Thoracic aorta (tissue), 2 donors: ENCODE data around the gene SLC18B1. TPM values are rescaled to one million over a fixed set of nuclear protein-coding genes. Genes with fewer than 3 reads are reported as not detected.

ENCODE experiments used
- ATAC-seq: fragments of 150-250 bp; one replicate; pipeline ENCODE4 v1.8.0; 2017; ENCODE audit warnings: low read depth; ENCODE audit not compliant: insufficient number of reproducible peaks, low FRiP score
- DNase-seq: peaks from one replicate; pipeline ENCODE4 v3.0.0-alpha.2; 2020; ENCODE audit warnings: low spot score
- H3K27ac ChIP-seq, 2 donors: fragments of 200-600 bp; sonication (generic); 1 replicate in 1 of 2; 2 replicates in 1 of 2; pipeline ENCODE4 v1.5.1; 2016; ENCODE audit warnings: mild to moderate bottlenecking in 2 of 2, moderate library complexity in 2 of 2
- H3K27me3 ChIP-seq: fragments of 200-600 bp; sonication (generic); replicated peaks from 2 replicates; pipeline ENCODE4 v1.6.0; 2016; ENCODE audit warnings: mild to moderate bottlenecking; ENCODE audit not compliant: insufficient read depth
- H3K36me3 ChIP-seq: fragments of 200-600 bp; sonication (generic); one replicate; pipeline ENCODE4 v1.5.1; 2016
- H3K4me1 ChIP-seq, 2 donors: fragments of 200-600 bp; sonication (generic); 1 replicate in 1 of 2; 2 replicates in 1 of 2; pipeline versions ENCODE4 v1.5.1 to v1.6.0; 2016; ENCODE audit warnings: low read depth in 2 of 2, mild to moderate bottlenecking in 1 of 2; ENCODE audit not compliant: control insufficient read depth in 1 of 2
- H3K4me3 ChIP-seq: fragments of 200-600 bp; sonication (generic); 2 replicates; pipeline ENCODE4 v1.5.1; 2016; ENCODE audit warnings: mild to moderate bottlenecking
- H3K9me3 ChIP-seq: fragments of 200-600 bp; sonication (generic); 2 replicates; pipeline ENCODE4 v1.5.1; 2016
- total RNA-seq, 2 donors: library from RNA; depleted of rRNA; stranded (reverse); fragments of >200 nt; gene quantifications; one replicate each; pipeline versions ENCODE4 v1.1.0 to v1.2.3, GENCODE V29; 2016
- TF ChIP-seq, protein P1 (sequence below): fragments of 200-600 bp; sonication (generic); IDR thresholded peaks from one replicate; pipeline ENCODE4 v1.5.1; 2019; ENCODE audit warnings: antibody characterized with exemption

The SLC18B1 gene
- total RNA-seq = 1 to 10 TPM; 3.9 to 6.1 TPM

DNA sequence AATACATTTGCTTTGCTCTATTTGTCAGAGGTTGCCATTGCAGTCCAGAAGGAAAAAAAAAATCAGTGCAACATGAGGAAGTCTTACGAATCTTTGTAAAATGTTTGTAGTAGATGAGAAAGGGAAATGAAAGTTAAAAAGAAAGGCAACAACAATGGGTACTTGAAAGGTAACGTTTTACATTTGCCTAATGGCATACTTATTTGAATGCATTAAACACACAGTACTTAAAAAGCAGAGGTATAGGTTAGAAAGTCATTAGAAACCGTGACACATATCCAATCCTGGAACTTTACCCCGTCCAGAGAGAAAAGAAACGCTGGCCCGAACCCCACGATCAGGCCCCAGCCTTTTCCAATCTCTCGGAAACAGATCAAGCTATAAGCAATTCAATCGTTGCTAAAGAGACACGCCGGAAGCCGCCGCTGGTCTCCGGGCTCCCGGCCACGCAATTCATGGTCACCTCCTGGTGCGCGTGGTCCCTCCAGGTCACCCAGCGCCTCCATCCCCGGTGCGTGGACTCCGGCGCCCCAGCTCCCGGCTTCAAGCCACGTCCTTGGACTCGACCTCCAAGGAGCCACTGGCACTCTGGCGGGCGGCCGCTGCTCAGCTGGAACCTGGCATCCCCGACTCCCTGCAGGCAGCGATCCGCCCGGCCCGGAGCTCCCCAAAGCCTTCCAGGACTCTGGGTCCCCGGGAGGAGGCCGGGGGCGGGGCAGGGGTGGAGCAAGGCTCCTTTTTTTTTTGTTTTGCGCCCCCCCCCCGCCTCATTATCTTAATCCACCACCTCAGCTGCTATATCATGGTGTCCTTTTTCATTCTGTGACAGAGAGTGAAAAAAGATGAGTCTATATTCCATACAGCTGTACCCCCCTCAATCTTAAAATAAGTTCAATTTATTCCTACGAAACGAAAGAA, at the start of gene SLC18B1:
SLC18B1 (minus strand) TSS at position 687 of the 918 bp plus-strand sequence; CDS start at position 506, 181 bp downstream.
- H3K4me1 ChIP-seq = no peaks in the 10 kb centered on the region
- H3K36me3 ChIP-seq = no peaks in the 10 kb centered on the region
- no peak within 1 kb of the TSS for H3K4me3 ChIP-seq
- H3K9me3 ChIP-seq = no peaks in the 10 kb centered on the region
- no peaks in the 10 kb centered on the region for H3K27me3 ChIP-seq
- no peak for DNase-seq
- H3K27ac ChIP-seq = peak within 1 kb of the TSS in 1 of 2 donors; percentile 28
- peak; percentile 40 for ATAC-seq
- TF ChIP-seq, protein P1, sequence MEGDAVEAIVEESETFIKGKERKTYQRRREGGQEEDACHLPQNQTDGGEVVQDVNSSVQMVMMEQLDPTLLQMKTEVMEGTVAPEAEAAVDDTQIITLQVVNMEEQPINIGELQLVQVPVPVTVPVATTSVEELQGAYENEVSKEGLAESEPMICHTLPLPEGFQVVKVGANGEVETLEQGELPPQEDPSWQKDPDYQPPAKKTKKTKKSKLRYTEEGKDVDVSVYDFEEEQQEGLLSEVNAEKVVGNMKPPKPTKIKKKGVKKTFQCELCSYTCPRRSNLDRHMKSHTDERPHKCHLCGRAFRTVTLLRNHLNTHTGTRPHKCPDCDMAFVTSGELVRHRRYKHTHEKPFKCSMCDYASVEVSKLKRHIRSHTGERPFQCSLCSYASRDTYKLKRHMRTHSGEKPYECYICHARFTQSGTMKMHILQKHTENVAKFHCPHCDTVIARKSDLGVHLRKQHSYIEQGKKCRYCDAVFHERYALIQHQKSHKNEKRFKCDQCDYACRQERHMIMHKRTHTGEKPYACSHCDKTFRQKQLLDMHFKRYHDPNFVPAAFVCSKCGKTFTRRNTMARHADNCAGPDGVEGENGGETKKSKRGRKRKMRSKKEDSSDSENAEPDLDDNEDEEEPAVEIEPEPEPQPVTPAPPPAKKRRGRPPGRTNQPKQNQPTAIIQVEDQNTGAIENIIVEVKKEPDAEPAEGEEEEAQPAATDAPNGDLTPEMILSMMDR = no peak

DNA sequence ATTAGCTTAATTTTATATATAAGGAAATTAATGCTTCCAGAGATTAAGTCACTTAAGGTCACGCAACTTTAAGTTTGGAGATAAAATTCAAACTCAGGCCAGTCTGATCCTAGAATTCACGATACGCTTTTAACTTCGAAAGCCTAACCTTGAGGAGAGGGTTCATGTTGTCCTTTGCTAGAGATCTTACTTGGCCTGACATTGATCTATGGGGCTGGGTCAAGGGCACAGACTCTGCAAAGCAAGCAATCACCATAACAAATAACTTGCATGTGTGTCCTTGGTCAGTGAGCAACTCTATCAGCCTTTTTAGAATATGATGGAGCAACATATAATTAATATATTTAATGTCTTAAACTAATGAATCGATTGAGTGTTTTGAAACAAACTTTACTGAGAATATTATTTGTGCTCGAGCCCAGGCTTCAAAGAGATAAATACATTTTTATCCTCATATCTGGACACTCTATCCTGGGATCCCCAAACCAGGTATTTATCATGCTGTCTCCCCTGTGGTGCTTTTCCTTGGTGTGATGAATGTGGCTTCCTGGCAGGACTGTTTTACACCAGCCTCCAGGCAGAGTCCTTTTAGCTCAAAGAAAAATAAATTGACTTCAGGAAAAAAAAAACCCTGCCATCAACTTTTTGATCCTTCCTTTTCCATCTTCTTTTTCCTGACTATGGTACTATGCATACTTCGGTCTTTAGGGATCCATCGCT, 45.0 kb upstream of the SLC18B1 start:
- DNase-seq = no peak
- Histone ChIP-seq H3K4me1 (no peaks in the 10 kb centered on the region), H3K36me3 (no peaks in the 10 kb centered on the region), H3K27ac (no peak overlapping the region), H3K9me3 (no peaks in the 10 kb centered on the region), H3K27me3 (no peaks in the 10 kb centered on the region), H3K4me3 (no peak overlapping the region)
- ATAC-seq = no peak
- TF ChIP-seq, protein P1 = no peak

DNA sequence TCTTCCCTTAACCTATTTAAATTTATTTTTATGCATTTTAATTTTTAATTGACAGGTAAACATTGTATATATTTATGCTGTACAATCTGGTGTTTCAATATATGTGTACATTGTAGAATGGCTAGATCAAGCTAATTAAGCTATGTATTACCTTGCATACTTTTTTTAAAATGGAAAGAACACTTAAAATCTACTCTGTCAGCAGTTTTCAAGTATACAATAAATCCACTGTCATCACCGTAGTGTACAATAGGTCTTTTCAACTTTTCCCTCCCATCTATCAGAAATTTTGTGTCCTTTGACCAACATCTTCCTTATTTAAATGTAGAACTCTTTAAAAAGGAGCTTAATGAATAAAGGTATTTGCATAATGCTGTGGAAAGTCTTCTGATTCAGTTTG, 43.5 kb upstream of the SLC18B1 start:
- no peaks in the 10 kb centered on the region for H3K36me3 ChIP-seq
- H3K27ac ChIP-seq = no peak overlapping the region
- DNase-seq = no peak
- TF ChIP-seq, protein P1 = no peak
- no peaks in the 10 kb centered on the region for H3K4me1 ChIP-seq
- no peaks in the 10 kb centered on the region for H3K9me3 ChIP-seq
- no peak for ATAC-seq
- no peaks in the 10 kb centered on the region for H3K27me3 ChIP-seq
- H3K4me3 ChIP-seq = no peak overlapping the region

DNA sequence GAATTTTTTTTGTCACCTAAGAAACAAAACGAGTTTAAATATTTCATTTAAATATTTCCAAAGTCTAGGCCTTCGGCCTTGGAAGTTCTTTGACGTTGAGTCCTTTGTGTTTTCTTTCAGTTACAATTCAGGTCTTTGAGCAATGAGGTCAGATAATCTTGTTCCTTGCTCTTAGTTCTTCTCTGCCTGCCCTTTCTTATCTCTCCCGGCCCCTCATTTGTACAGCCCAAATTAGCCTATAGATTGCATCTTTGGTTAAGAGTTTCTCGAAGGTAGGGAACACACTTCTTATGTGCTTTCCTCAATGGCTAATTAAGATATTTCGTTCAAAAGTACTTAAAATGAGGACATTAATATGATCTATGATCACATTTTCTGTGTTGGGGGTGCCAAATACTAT, 34.5 kb upstream of the SLC18B1 start:
- DNase-seq (no peak), ATAC-seq (no peak)
- Histone ChIP-seq H3K4me3 (no peak overlapping the region), H3K27ac (no peak overlapping the region), H3K9me3 (no peaks in the 10 kb centered on the region), H3K36me3 (no peaks in the 10 kb centered on the region), H3K4me1 (no peaks in the 10 kb centered on the region), H3K27me3 (no peaks in the 10 kb centered on the region)
- TF ChIP-seq, protein P1 = no peak

DNA sequence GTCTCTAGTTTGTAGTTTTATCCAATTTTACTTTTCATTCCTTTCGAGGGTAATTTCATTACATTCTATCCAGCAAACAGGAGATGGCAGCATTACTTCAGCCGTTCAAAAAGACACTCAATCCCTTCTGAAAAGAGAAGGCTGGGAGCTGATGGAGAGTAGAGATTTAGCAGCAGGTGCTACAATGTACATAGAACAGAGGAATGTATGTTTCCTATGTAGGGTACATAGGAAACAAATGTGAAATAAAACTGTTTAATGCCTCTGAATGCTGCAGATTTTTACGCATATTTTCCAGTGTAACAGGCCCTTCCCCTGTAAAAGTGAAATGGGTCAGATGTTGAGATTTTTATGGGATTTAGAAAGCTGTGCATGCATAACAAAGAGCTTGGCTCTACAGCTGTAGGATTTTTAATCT, 31.9 kb upstream of the SLC18B1 start:
- H3K27me3 ChIP-seq = no peaks in the 10 kb centered on the region
- no peaks in the 10 kb centered on the region for H3K9me3 ChIP-seq
- DNase-seq = no peak
- ATAC-seq = no peak
- no peaks in the 10 kb centered on the region for H3K36me3 ChIP-seq
- TF ChIP-seq, protein P1 = no peak
- H3K4me3 ChIP-seq = no peak overlapping the region
- no peak overlapping the region for H3K27ac ChIP-seq
- H3K4me1 ChIP-seq = no peaks in the 10 kb centered on the region
